NOMO-1 (cell line): ENCODE results near the gene CBL.
A peak's percentile ranks its signal among the peaks of the same experiment; 100 is the strongest.

ENCODE experiments used
- DNase-seq, 2 experiments: peaks; one replicate each; lab custom pipeline; 2025; ENCODE audit not compliant: unreplicated experiment in 2 of 2; lab: John Stamatoyannopoulos, UW

CBL gene

DNA sequence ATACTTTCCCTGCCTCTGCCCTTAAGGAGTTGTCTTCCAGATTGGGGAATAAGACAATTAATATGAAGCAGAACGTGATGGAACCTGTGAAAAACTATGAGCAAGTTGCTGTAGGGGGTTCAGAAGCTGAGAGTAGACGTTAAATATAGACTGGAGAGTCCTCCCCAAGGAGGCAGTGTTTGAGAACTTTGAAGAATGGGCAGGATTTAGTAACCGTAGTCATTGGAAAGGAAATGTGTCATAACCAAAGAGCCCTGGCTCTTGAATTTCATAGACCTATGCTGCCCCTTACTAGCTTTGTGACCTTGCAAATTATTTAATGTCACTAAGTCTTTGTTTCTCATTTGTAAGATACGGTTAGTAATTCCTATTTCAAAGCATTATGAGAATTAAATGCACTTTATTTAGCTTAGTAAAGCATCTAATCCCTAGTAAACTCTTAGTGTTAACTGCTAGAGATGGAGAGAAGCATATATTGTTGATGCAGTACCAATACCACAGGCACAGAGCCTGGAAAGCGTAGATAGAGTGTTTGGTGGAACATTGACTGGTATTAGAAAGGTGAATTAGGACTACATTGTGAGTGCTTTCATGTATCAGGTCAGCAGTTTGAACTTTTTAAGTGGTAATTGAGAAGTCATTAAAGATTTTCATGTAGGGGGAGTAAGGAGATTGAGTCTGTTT is 56.7 kb downstream of the CBL start:
- peak in 1 of 2 experiments; percentile 57 for DNase-seq

GRCh38 chr11:119263352-119263940 is 57.3 kb downstream of the CBL start:
- no peak for DNase-seq

DNA sequence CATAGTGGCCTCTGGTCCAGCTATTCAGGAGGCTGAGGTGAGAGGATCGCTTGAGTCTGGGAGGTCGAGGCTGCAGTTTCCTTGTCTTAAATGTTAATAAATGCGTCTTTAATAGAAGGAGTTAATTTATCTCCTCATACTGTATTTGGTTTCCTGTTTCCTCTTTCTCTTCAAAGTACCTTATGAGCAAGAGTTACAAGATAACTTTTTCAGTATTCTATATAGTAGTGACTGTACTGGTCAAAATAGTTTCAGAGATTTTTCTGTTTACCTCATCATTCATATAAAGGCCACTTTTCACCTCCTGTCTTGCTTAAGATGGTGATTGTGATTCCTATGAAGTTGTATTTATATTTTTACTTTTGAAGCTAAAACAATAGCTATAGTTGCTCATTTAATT is 59.9 kb downstream of the CBL start:
- DNase-seq, result no peak

- no peak for DNase-seq
Observed at GRCh38 chr11:119266517-119267255, 60.5 kb downstream of the CBL start.

GRCh38 chr11:119267645-119268044 is 61.5 kb downstream of the CBL start:
- no peak for DNase-seq

- no peak for DNase-seq
Observed at GRCh38 chr11:119273721-119274120, 67.6 kb downstream of the CBL start.

- no peak for DNase-seq
Observed at GRCh38 chr11:119277660-119278059, 71.5 kb downstream of the CBL start.

- DNase-seq, result no peak
Observed at GRCh38 chr11:119282495-119282894, 76.4 kb downstream of the CBL start.

GRCh38 chr11:119284344-119285157 is 78.4 kb downstream of the CBL start:
- DNase-seq, result peak; percentile 25 to 35

DNA sequence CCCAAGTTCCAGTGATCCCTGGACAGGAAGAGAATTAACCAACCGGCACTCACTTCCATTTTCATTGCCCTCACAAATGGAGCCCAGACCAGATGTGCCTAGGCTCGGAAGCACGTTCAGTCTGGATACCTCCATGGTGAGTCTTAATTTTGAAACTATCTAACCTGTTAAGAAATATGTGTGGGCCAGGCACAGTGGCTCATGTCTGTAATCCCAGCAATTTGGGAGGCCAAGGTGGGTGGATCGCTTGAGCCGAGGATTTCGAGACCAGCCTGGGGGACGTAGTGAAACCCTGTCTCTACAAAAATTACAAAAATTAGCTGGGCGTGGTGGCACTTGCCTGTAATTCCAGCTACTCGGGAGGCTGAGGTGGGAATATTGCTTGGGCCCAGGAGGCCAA is 79.3 kb downstream of the CBL start:
- no peak for DNase-seq

- no peak for DNase-seq
Observed at GRCh38 chr11:119288219-119288618, 82.1 kb downstream of the CBL start.

DNA sequence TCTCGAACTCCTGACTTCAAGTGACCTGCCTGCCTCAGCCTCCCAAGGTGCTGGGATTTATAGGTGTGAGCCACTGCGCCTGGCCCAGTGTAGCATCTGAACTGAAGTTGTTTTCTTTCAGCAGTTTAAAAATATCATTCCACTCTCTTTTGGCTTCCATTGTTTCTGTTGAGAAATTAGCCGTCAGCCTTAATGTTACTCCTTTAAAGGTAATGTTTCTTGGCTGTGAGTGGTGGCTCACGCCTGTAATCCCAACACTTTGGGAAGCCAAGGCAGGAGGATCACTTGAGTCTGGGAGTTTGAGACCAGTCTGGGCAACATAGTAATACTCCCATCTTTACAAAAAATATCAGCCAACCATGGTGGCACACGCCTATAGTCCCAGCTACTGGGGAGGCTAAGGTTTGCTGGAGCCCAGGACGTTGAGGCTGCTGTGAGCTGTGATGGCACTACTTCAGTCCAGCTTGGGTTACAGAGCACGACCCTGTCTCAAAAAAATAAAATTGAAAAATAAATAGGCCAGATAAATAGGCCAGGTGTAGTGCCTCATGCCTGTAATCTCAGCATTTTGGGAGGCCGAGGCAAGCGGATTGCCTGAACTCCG is 84.9 kb downstream of the CBL start:
- no peak for DNase-seq

GRCh38 chr11:119293461-119293860 is 87.3 kb downstream of the CBL start:
- DNase-seq, result no peak

- peak in 1 of 2 experiments; percentile 5 for DNase-seq
Observed at GRCh38 chr11:119295178-119295577, 89.0 kb downstream of the CBL start.

- DNase-seq, result no peak
Observed at GRCh38 chr11:119297938-119298337, 91.8 kb downstream of the CBL start.

DNA sequence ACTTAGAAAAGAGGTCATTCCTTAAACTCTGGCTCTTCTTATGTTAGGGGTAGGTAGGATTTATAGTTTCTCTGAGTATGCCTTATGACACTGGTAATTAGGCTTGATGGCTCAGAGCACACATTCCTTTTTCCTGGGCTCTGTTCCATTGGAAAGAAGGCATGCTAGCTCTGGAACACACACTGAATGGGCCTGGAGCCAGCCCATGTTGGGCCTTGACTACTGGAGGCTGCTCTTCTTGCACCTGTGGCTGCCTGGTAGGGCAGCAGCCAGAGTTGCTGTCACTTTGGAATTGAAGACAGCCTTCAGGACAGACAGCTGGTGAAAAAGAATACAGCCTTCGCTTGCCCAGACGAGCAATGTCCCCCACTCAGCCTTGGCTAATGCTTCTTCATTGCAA is 92.6 kb downstream of the CBL start:
- no peak for DNase-seq

DNA sequence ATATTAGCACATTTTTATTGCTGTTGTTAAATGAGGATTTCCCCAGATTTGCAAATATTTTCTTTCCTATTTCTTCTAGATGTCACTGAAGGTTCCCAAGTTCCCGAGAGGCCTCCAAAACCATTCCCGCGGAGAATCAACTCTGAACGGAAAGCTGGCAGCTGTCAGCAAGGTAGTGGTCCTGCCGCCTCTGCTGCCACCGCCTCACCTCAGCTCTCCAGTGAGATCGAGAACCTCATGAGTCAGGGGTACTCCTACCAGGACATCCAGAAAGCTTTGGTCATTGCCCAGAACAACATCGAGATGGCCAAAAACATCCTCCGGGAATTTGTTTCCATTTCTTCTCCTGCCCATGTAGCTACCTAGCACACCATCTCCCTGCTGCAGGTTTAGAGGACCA is 93.3 kb downstream of the CBL start:
- DNase-seq, result no peak

DNA sequence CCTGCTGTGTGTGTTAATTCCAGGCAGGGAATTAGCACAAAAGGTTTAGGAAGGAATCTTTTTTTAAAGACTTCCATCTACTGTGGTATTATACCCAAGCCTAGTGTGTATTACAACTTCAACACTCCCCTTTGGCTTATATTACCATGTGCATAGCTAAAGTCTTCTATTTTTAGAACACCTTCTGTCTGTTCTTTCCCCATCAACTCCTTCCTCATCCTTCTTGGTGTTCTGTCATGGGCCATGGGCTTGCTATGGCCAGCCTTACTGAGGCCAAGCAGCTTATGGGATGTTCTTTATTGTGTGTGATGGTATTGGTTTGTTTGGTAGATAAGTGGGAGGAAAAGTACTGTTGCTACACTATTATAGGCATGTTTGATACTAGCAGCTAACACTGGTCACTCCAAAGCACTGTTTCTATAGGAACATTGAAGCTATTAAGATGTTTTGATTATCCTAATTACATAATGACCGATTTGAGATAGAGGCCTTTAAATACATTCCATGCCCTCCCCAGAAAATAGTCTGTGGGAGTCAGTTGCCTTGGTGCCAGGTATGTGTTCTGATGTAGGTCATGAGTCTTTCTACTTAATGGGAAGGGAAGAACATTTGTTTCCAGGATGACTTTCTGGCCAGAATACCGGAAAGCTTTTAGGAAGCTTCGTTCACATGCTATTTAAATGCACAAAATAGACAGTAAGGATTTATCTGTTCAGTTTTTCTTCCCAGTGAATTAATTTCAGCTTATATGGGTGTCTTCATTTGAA is 94.2 kb downstream of the CBL start:
- DNase-seq, result no peak

GRCh38 chr11:119303227-119303718 is 97.1 kb downstream of the CBL start:
- DNase-seq, result no peak
